ENCODE results near the gene DCTN3. TPM values are rescaled to one million over a fixed set of nuclear protein-coding genes. Genes with fewer than 3 reads are reported as not detected.

DCTN3 gene
- total and polyA plus RNA-seq, 2 experiments from 2014 or later: 130 to 148 TPM

- WGBS, 2 experiments (ENCODE audit: low coverage in 1 of 2, low lambda C conversion rate in 2 of 2, missing lambda C conversion rate in 2 of 2): 32 to 34% methylated on average over 21 to 39 of the region's 39 CpGs
- Histone ChIP-seq H3K36me3 (ENCODE audit: low read depth) (no peaks in the 10 kb centered on the region), H3K79me2 (ENCODE audit: insufficient read depth) (peaks cover 7% of the 10 kb centered on the region), H3K9me2 (ENCODE audit: insufficient read depth) (no peaks in the 10 kb centered on the region), H3K27me3 (replicated peaks; ENCODE audit: insufficient read depth) (peaks cover 56% of the 10 kb centered on the region), H3K4me3 (no peak overlapping the region), H3K9me3 (ENCODE audit: low read depth) (no peaks in the 10 kb centered on the region), H4K20me1 (ENCODE audit: insufficient read depth) (no peaks in the 10 kb centered on the region), H3F3A (ENCODE audit: insufficient read depth) (no peaks in the 10 kb centered on the region), H3K4me2 (ENCODE audit: unreplicated experiment) (no peak overlapping the region), H3K9ac (no peak overlapping the region), H3K4me1 (ENCODE audit: insufficient read depth) (0 out of 2 replicates have a peak, but pooled peaks cover under 1% of the 10 kb centered on the region), H3K27ac (no peak overlapping the region), H2AFZ (no peak overlapping the region)
- in situ Hi-C loops (cut with MboI): loop anchor here (25.0 kb wide), 1 partner anchor 112 kb away; the partner anchor contains the start of gene ENHO
- no peak for TF ChIP-seq EZH2 (IDR thresholded peaks at IDR 0.05; ENCODE audit: insufficient read depth, poor library complexity, severe bottlenecking)
- TF ChIP-seq EZH2phosphoT487 (IDR thresholded peaks at IDR 0.05; ENCODE audit: insufficient read depth, low read depth): no peak
- DNase-seq: no peak
Measured at GRCh38 chr9:34624475-34625185, 4.3 kb upstream of the DCTN3 start.

- Histone ChIP-seq H3K79me2 (ENCODE audit: insufficient read depth) (peaks cover 17% of the 10 kb centered on the region), H3K4me1 (ENCODE audit: insufficient read depth) (peaks cover 8% of the 10 kb centered on the region), H3K27ac (no peak overlapping the region), H3F3A (ENCODE audit: insufficient read depth) (no peaks in the 10 kb centered on the region), H3K9me2 (ENCODE audit: insufficient read depth) (no peaks in the 10 kb centered on the region), H4K20me1 (ENCODE audit: insufficient read depth) (no peaks in the 10 kb centered on the region), H3K36me3 (ENCODE audit: low read depth) (no peaks in the 10 kb centered on the region), H3K9ac (no peak overlapping the region), H3K4me2 (ENCODE audit: unreplicated experiment) (no peak overlapping the region), H3K4me3 (no peak overlapping the region), H3K27me3 (replicated peaks; ENCODE audit: insufficient read depth) (peaks cover 49% of the 10 kb centered on the region), H2AFZ (no peak overlapping the region), H3K9me3 (ENCODE audit: low read depth) (no peaks in the 10 kb centered on the region)
- WGBS, 2 experiments (ENCODE audit: low coverage in 1 of 2, low lambda C conversion rate in 2 of 2, missing lambda C conversion rate in 2 of 2): 14 to 25% methylated on average over 41 to 63 of the region's 63 CpGs
- in situ Hi-C loops (cut with MboI): loop anchor here (25.0 kb wide), 1 partner anchor 111 kb away; the partner anchor contains the start of gene ENHO
- no peak for DNase-seq
- TF ChIP-seq EZH2 (IDR thresholded peaks at IDR 0.05; ENCODE audit: insufficient read depth, poor library complexity, severe bottlenecking) (peak; percentile 1), EZH2phosphoT487 (IDR thresholded peaks at IDR 0.05; ENCODE audit: insufficient read depth, low read depth) (no peak)
Measured at GRCh38 chr9:34623374-34624235, 3.3 kb upstream of the DCTN3 start.

- DNase-seq: no peak
- H3K9ac ChIP-seq: no peak overlapping the region
- H2AFZ ChIP-seq: no peak overlapping the region
- TF ChIP-seq EZH2 (IDR thresholded peaks at IDR 0.05; ENCODE audit: insufficient read depth, poor library complexity, severe bottlenecking) (no peak), EZH2phosphoT487 (IDR thresholded peaks at IDR 0.05; ENCODE audit: insufficient read depth, low read depth) (no peak)
- H3K27ac ChIP-seq: no peak overlapping the region
- no peak overlapping the region for H3K4me3 ChIP-seq
- WGBS, 2 experiments (ENCODE audit: low coverage in 1 of 2, low lambda C conversion rate in 2 of 2, missing lambda C conversion rate in 2 of 2): 96 to 100% methylated on average over 2 of the region's 2 CpGs
- H3K36me3 ChIP-seq (ENCODE audit: low read depth): peaks cover 9% of the 10 kb centered on the region; the same call in 1 of the 2 replicates
- H3K9me2 ChIP-seq (ENCODE audit: insufficient read depth): no peaks in the 10 kb centered on the region
- H3K4me2 ChIP-seq (ENCODE audit: unreplicated experiment): no peak overlapping the region
- H3K9me3 ChIP-seq (ENCODE audit: low read depth): no peaks in the 10 kb centered on the region
- in situ Hi-C loops (cut with MboI): loop anchor here (25.0 kb wide), 1 partner anchor 103 kb away; the partner anchor contains the start of gene ENHO
- H3K79me2 ChIP-seq (ENCODE audit: insufficient read depth): peaks cover 35% of the 10 kb centered on the region
- H3K4me1 ChIP-seq (ENCODE audit: insufficient read depth): peaks cover 17% of the 10 kb centered on the region
- H4K20me1 ChIP-seq (ENCODE audit: insufficient read depth): no peaks in the 10 kb centered on the region
- H3F3A ChIP-seq (ENCODE audit: insufficient read depth): peaks cover 14% of the 10 kb centered on the region; the same call in 1 of the 2 replicates
- H3K27me3 ChIP-seq (replicated peaks; ENCODE audit: insufficient read depth): no peaks in the 10 kb centered on the region
Measured at GRCh38 chr9:34615132-34615531, 5.2 kb downstream of the DCTN3 start.

- Histone ChIP-seq H3K4me2 (ENCODE audit: unreplicated experiment) (peak overlapping the region; percentile 78), H3K36me3 (ENCODE audit: low read depth) (peaks cover 9% of the 10 kb centered on the region; the same call in 1 of the 2 replicates), H3F3A (ENCODE audit: insufficient read depth) (peaks cover 14% of the 10 kb centered on the region; the same call in 1 of the 2 replicates), H3K9me3 (ENCODE audit: low read depth) (no peaks in the 10 kb centered on the region), H3K4me1 (ENCODE audit: insufficient read depth) (peaks cover 9% of the 10 kb centered on the region; the same call in 1 of the 2 replicates), H3K79me2 (ENCODE audit: insufficient read depth) (peaks cover 16% of the 10 kb centered on the region), H3K9ac (peak overlapping the region; percentile 94), H3K27ac (peak overlapping the region; percentile 41), H3K27me3 (replicated peaks; ENCODE audit: insufficient read depth) (no peaks in the 10 kb centered on the region), H3K4me3 (peak overlapping the region; percentile 94), H2AFZ (peak overlapping the region; percentile 93), H3K9me2 (ENCODE audit: insufficient read depth) (no peaks in the 10 kb centered on the region), H4K20me1 (ENCODE audit: insufficient read depth) (no peaks in the 10 kb centered on the region)
- DNase-seq: peak; percentile 90
- no peak for TF ChIP-seq EZH2 (IDR thresholded peaks at IDR 0.05; ENCODE audit: insufficient read depth, poor library complexity, severe bottlenecking)
- WGBS, 2 experiments (ENCODE audit: low coverage in 1 of 2, low lambda C conversion rate in 2 of 2, missing lambda C conversion rate in 2 of 2): 1 to 2% methylated on average over 15 of the region's 15 CpGs
- in situ Hi-C loops (cut with MboI): loop anchor here (25.0 kb wide), 1 partner anchor 101 kb away; the partner anchor contains the start of gene ENHO
Measured at GRCh38 chr9:34612788-34613390, 7.4 kb downstream of the DCTN3 start.

Measured in GM23248 (cell line).